Fibroblast of villous mesenchyme (primary cell): Measurements from ENCODE around the gene RAB10. TPM values are rescaled to one million over a fixed set of nuclear protein-coding genes. Genes with fewer than 3 reads are reported as not detected.

Experiments used
- DNase-seq: peaks from one replicate; pipeline ENCODE4 v3.0.0-alpha.2; 2010; ENCODE audit warnings: low read depth
- H3K4me3 ChIP-seq: 2 replicates; pipeline ENCODE4 v1.5.1; 2011; ENCODE audit warnings: low read depth, mild to moderate bottlenecking, low read length
- total RNA-seq: library from RNA; depleted of rRNA; stranded (reverse); fragments of >200 nt; gene quantifications from 2 replicates; pipeline ENCODE4 v1.2.3, GENCODE V29; 2012
- TF ChIP-seq, protein P1 (sequence below): IDR thresholded peaks from 2 replicates; pipeline ENCODE4 v1.5.1; 2012; ENCODE audit warnings: low read depth, mild to moderate bottlenecking, low read length; ENCODE audit not compliant: insufficient read depth

The RAB10 gene
- total RNA-seq, 1 donor: 128 TPM

DNA sequence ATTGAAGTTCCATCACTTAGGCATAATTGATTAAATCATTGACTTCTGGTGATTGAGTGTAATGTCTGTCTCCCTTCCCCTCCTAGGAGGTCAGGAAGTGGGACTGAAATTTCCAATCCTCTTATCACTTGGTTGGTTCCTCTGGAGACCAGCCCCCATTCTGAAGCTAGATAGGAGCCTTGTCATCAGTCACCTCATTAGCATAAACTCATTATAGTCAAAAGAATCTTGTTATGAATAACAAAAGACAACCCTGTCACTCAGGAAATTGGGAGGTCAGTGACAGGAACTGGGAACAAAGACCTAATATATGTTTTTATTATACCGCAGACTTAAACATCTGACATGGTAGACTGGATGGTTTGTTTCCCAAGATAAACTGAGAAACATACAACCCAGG, 78.3 kb downstream of the RAB10 start:
- TF ChIP-seq, protein P1, sequence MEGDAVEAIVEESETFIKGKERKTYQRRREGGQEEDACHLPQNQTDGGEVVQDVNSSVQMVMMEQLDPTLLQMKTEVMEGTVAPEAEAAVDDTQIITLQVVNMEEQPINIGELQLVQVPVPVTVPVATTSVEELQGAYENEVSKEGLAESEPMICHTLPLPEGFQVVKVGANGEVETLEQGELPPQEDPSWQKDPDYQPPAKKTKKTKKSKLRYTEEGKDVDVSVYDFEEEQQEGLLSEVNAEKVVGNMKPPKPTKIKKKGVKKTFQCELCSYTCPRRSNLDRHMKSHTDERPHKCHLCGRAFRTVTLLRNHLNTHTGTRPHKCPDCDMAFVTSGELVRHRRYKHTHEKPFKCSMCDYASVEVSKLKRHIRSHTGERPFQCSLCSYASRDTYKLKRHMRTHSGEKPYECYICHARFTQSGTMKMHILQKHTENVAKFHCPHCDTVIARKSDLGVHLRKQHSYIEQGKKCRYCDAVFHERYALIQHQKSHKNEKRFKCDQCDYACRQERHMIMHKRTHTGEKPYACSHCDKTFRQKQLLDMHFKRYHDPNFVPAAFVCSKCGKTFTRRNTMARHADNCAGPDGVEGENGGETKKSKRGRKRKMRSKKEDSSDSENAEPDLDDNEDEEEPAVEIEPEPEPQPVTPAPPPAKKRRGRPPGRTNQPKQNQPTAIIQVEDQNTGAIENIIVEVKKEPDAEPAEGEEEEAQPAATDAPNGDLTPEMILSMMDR: no peak
- DNase-seq: no peak

DNA sequence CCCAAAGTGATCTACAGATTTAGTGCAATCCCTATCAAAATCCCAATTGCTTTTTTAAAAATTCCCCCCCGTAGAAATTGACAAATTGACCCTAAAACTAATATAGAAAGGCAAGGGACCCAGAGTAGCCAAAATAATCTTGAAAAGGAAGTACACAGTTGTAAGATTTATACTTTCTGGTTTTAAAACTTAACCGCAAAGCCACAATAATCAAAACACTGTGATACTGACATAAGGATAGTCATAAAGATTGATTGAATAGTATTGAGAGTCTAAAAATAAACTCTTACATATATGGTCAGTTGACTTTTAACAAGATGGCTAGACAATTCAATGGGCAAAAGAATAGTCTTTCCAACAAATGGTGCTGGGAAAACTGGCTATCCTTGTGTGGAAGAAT, 80.3 kb downstream of the RAB10 start:
- no peak for DNase-seq
- H3K4me3 ChIP-seq: no peak overlapping the region
- TF ChIP-seq, protein P1: no peak

More for the DNA sequence above, 78.3 kb downstream of the RAB10 start:
- H3K4me3 ChIP-seq: no peak overlapping the region

DNA sequence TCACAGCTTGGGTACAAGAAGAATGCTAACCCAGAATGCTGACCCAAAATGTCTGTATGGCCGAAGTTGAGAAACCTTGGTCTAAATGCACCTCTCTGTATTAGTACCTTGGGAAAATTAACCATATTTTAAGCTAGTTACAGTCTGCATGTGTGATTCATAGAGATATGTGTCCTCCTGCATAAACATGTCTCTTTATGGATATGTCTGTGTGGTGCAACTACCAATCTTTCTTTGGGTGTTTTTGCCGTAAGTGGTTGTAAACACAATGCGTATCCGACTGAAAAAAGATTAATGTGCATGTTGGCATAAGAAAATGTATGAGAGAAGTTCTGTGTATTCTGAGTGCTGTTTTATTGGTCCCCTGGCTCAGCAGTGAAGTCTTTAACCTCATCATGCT, 84.8 kb downstream of the RAB10 start:
- H3K4me3 ChIP-seq: no peak overlapping the region
- TF ChIP-seq, protein P1: no peak
- no peak for DNase-seq

DNA sequence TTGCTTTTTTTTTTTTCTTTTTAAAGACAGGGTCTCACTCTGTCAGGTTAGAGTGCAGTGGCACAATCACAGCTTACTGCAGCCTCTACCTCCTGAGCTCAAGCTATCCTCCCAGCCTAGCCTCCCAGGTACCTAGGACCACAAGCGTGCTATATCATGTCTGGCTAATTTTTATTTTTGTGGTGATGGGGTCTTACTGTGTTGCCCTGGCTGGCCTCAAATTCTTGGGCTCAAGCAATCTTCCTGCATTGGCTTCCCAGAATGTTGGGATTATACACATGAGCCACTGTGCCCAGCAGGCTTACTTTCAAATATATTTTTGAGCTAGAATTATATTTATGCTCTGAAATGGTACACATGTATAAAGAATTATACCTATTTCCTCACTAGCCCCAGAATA, 85.6 kb downstream of the RAB10 start:
- TF ChIP-seq, protein P1: no peak

DNA sequence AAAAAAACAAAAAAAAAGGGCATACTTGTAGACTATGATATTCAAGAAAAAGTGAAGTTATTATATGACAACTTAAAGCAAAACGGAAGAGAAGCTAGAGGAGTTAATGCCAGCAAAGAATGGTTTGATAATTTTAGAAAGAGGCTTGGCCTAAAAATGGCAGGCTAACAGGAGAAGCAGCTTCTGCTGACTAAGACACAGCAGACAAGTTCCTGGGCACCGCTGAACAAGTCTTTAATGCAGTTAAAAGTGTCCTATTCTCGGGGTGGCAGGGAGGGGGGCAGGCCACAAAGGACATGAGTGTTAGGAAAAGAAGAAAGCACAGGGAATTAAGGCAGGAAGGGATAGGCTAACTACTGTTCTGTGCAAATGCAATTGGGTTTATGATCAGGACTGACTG, 88.7 kb downstream of the RAB10 start:
- DNase-seq: no peak
- TF ChIP-seq, protein P1: no peak
- H3K4me3 ChIP-seq: no peak overlapping the region

More for the DNA sequence above, 85.6 kb downstream of the RAB10 start:
- no peak for DNase-seq
- no peak overlapping the region for H3K4me3 ChIP-seq

DNA sequence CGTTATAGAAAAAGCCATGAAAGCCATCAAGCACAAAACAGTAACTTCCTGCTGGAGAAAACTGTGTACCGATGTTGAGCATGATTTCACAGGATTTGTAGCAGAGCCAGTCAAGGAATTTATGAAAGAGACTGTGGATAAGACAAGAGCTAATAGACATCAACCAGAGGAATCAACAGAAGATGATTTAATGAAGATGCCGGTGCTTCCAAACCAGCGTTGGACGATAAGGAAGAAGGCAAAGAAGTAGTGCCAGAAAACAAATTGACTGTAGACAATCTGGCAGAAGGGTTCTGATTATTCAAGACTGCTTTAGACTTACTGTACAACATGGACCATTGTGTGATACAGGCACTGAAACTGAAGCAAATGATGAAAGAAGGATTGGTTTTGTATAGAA, 89.5 kb downstream of the RAB10 start:
- no peak overlapping the region for H3K4me3 ChIP-seq
- TF ChIP-seq, protein P1: no peak

DNA sequence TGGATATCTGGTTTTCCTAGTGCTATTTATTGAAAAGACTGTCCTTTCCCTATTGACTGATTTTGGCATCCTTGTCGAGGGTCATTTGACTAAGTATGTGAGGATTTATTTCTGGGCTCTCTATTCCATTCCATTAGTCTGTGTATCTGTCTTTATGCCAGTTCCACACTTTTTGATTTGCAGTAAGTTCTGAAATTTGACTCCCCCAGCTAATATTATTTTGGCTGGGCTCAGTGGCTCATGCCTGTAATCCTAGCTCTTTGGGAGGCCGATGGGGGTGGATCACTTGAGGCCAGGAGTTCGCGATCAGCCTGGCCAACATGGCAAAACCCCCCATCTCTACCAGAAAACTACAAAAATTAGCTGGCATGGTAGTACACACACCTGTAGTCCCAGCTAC, 92.2 kb downstream of the RAB10 start:
- no peak for DNase-seq

More for the DNA sequence above, 89.5 kb downstream of the RAB10 start:
- no peak for DNase-seq

More for the DNA sequence above, 92.2 kb downstream of the RAB10 start:
- TF ChIP-seq, protein P1: no peak
- no peak overlapping the region for H3K4me3 ChIP-seq
